Stomach (tissue), 9 donors: ENCODE results near the gene HIF1AN. TPM values are rescaled to one million over a fixed set of nuclear protein-coding genes. Genes with fewer than 3 reads are reported as not detected.

ENCODE experiments used
- DNase-seq, 2 donors: peaks; one replicate each; pipeline versions ENCODE4 v3.0.0 to v3.0.0-alpha.2; 2013 to 2019
- H3K27ac ChIP-seq, 5 donors: fragments of 200-600 bp in 4 of 5; sonication (generic) in 4 of 5; one replicate each; pipeline ENCODE4 v1.5.1; 2013 to 2019; ENCODE audit warnings: mild to moderate bottlenecking in 1 of 5, moderate library complexity in 1 of 5
- H3K27me3 ChIP-seq, 3 donors: fragments of 200-600 bp; sonication (generic); one replicate each; pipeline ENCODE4 v1.5.1; 2017 to 2019; ENCODE audit warnings: mixed run types in 1 of 3
- H3K36me3 ChIP-seq, 4 donors: fragments of 200-600 bp; sonication (generic); 1 replicate in 3 of 4; 2 replicates in 1 of 4; pipeline ENCODE4 v1.5.1; 2016 to 2019
- H3K4me1 ChIP-seq, 4 donors: fragments of 200-600 bp; sonication (generic); one replicate each; pipeline ENCODE4 v1.5.1; 2016 to 2019
- H3K4me3 ChIP-seq, 4 donors: fragments of 200-600 bp; sonication (generic) in 3 of 4; one replicate each; pipeline ENCODE4 v1.5.1; 2016 to 2019; ENCODE audit warnings: mild to moderate bottlenecking in 1 of 4
- H3K9me3 ChIP-seq, 4 donors: fragments of 200-600 bp; sonication (generic); one replicate each; pipeline ENCODE4 v1.5.1; 2016 to 2019
- CTCF ChIP-seq, 7 experiments: fragments of 450-650 bp in 4 of 7; fragments of 200-600 bp in 3 of 7; sonication (generic) in 3 of 7; IDR thresholded peaks; one replicate each; pipeline ENCODE4 v1.5.1; 2016 to 2019; ENCODE audit warnings: antibody characterized with exemption in 7 of 7, control low read depth in 2 of 7, mild to moderate bottlenecking in 1 of 7
- EP300 ChIP-seq: sonication (generic); formaldehyde crosslinking; IDR thresholded peaks from one replicate; pipeline ENCODE4 v1.6.1; 2017; ENCODE audit warnings: antibody characterized with exemption
- POLR2A ChIP-seq, 4 donors: fragments of 450-650 bp; IDR thresholded peaks; one replicate each; pipeline ENCODE4 v1.6.1; 2016; ENCODE audit warnings: antibody characterized with exemption in 4 of 4, control low read depth in 2 of 4, mild to moderate bottlenecking in 1 of 4, moderate library complexity in 1 of 4
- POLR2AphosphoS5 ChIP-seq, 3 donors: sonication (generic); formaldehyde crosslinking; IDR thresholded peaks; one replicate each; pipeline ENCODE4 v1.6.1; 2016; ENCODE audit warnings: antibody characterized with exemption in 3 of 3
- WGBS, 5 donors: extraction: QIAGEN DNeasy Blood & Tissue Kit in 3 of 5; methylation state at CpG; one replicate each; pipeline versions ENCODE4 v1.1.5 to v1.1.7; 2013 to 2018; 5-methylcytosine and 5-hydroxymethylcytosine counted together
- intact Hi-C: fragments of 100-400 bp; cut with DNase I; formaldehyde crosslinking; loops from one replicate; pipeline ENCODE4 v1.15.1; 2023; ENCODE audit warnings: low total_unique reads
- polyA plus RNA-seq, 3 donors: library from polyadenylated mRNA; stranded (reverse); fragments of 200-250 nt; gene quantifications; one replicate each; pipeline ENCODE4 v1.2.3, GENCODE V29; 2013
- total RNA-seq, 5 donors: library from RNA; depleted of rRNA; stranded (reverse); fragments of >200 nt; gene quantifications; one replicate each; pipeline versions ENCODE4 v1.1.0 to v1.2.3, GENCODE V29; 2014 to 2016
- donor health status: healthy with polysubstance abuse.
- donor health status: Bipolar disorder and iron deficiency.
- donor health status: healthy.

HIF1AN gene
- total and polyA plus RNA-seq, 8 donors: 3.2 to 19.6 (median 6.3) TPM

- H3K27ac ChIP-seq: no peak overlapping the region
- no peaks in the 10 kb centered on the region for H3K27me3 ChIP-seq
- H3K36me3 ChIP-seq: peaks cover 9 to 71% (median 56%) of the 10 kb centered on the region in 4 donors
- WGBS, 5 donors: 87 to 93% (median 89%) methylated on average over 3 of the region's 3 CpGs
- no peak for DNase-seq
- peaks cover 0 to 18% (median 0%) of the 10 kb centered on the region in 4 donors for H3K4me1 ChIP-seq
- intact Hi-C loops: no loop called here
- H3K4me3 ChIP-seq: no peak overlapping the region
- H3K9me3 ChIP-seq: no peaks in the 10 kb centered on the region
- TF ChIP-seq POLR2A (IDR thresholded peaks at IDR 0.05) (no peak), EP300 (no peak), POLR2AphosphoS5 (IDR thresholded peaks at IDR 0.05) (no peak), CTCF (IDR thresholded peaks at IDR 0.05) (no peak)
These were observed 18.2 kb downstream of the HIF1AN start for GRCh38 chr10:100553929-100554328.

GRCh38 chr10:100554902-100555301 is 19.2 kb downstream of the HIF1AN start:
- H3K4me3 ChIP-seq: no peak overlapping the region
- peak in 1 of 2 donors; percentile 56 for DNase-seq
- WGBS, 5 donors: 33 to 66% (median 44%) methylated on average over 2 of the region's 2 CpGs
- H3K27ac ChIP-seq: no peak overlapping the region
- peaks cover 9 to 61% (median 48%) of the 10 kb centered on the region in 4 donors for H3K36me3 ChIP-seq
- intact Hi-C loops: no loop called here
- TF ChIP-seq POLR2AphosphoS5 (IDR thresholded peaks at IDR 0.05): no peak
- no peaks in the 10 kb centered on the region for H3K9me3 ChIP-seq
- peaks cover 0 to under 1% (median 0%) of the 10 kb centered on the region in 3 donors for H3K27me3 ChIP-seq
- peaks cover 0 to 18% (median 0%) of the 10 kb centered on the region in 4 donors for H3K4me1 ChIP-seq

DNA sequence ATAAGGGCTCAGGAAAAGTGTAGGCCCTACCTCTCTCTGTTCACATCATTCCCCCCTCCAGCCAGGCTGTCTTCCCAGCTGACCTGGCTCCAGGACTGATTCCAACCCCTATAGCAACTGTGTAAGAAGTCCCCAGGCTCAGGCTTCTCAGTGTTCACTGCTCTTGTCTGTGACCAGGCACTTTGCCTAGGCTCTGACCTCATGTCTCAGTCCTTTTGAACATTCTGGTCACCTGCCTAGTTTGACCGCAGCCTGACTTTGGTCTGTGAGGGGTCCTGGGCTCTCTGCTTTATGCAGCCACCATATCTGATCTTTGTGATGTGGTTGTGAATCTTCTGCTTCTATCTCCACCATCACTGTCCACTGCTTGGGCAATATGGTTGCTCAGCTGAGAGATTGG is 24.5 kb downstream of the HIF1AN start:
- peaks cover 0 to 32% (median 25%) of the 10 kb centered on the region in 4 donors for H3K36me3 ChIP-seq
- H3K27ac ChIP-seq: no peak overlapping the region
- DNase-seq: no peak
- 87 to 100% (median 98%) methylated on average over 1 of the region's 1 CpG for WGBS, 5 donors
- H3K9me3 ChIP-seq: peaks cover 0 to 7% (median 0%) of the 10 kb centered on the region in 4 donors
- peaks cover 13 to 19% (median 15%) of the 10 kb centered on the region in 4 donors for H3K4me1 ChIP-seq
- TF ChIP-seq EP300 (no peak), POLR2AphosphoS5 (IDR thresholded peaks at IDR 0.05) (no peak), CTCF (IDR thresholded peaks at IDR 0.05) (no peak)
- no peak overlapping the region for H3K4me3 ChIP-seq
- H3K27me3 ChIP-seq: peaks cover 4 to 49% (median 23%) of the 10 kb centered on the region in 3 donors
- intact Hi-C loops: no loop called here

GRCh38 chr10:100561005-100561404 is 25.3 kb downstream of the HIF1AN start:
- TF ChIP-seq POLR2AphosphoS5 (IDR thresholded peaks at IDR 0.05): no peak
- no peak for TF ChIP-seq EP300
- no peak for TF ChIP-seq CTCF (IDR thresholded peaks at IDR 0.05)
- no peak for TF ChIP-seq POLR2A (IDR thresholded peaks at IDR 0.05)
- no peak overlapping the region for H3K27ac ChIP-seq
- no peak for DNase-seq
- H3K4me3 ChIP-seq: no peak overlapping the region
- peaks cover 4 to 56% (median 27%) of the 10 kb centered on the region in 3 donors for H3K27me3 ChIP-seq
- intact Hi-C loops: no loop called here
- peaks cover 0 to 25% (median 22%) of the 10 kb centered on the region in 4 donors for H3K36me3 ChIP-seq
- WGBS, 5 donors: 54 to 67% (median 63%) methylated on average over 2 of the region's 2 CpGs
- H3K4me1 ChIP-seq: peaks cover 13 to 16% (median 15%) of the 10 kb centered on the region in 4 donors
- H3K9me3 ChIP-seq: peaks cover 0 to 7% (median 0%) of the 10 kb centered on the region in 4 donors

DNA sequence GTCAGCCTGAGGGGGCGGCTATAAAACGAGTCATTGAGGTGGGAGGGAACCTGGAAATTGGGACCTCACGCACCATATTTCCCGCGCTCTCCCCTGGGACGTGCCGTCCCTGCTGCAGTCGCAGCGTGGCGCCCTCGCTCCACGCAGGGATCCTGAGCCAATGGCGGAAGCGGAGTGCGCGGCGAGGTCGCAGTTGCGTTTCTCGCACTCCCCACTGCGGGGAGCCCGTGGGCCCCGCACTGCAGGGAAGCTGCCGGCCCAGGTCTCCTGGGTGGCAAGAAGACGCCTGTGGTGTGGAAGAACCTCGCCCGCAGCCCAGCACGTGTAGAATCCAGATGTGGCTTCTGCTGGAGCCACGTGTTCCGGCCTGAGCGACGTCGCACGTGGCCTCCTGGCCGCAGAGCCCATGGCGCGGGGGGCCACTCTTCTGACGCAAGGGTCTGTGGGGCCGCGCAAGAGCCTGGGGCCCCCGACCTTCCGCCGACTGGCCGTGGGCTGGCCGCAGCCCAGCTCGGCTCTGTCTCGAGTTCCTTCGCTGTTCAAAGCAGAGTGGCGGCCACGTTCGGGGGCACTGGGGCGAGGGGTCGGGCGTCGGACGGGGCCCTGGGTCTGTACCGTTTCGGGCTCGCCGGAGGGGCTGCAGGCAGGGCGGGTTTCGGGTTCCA is 26.4 kb downstream of the HIF1AN start:
- no peak for TF ChIP-seq POLR2A (IDR thresholded peaks at IDR 0.05)
- no peak for TF ChIP-seq EP300
- peak in 5 of 7 experiments; percentile 58 to 97 (median 69) for TF ChIP-seq CTCF (IDR thresholded peaks at IDR 0.05)
- TF ChIP-seq POLR2AphosphoS5 (IDR thresholded peaks at IDR 0.05): peak in 1 of 3 donors; percentile 80
- Histone ChIP-seq H3K27ac (no peak overlapping the region), H3K9me3 (peaks cover 0 to 7% (median 0%) of the 10 kb centered on the region in 4 donors), H3K4me1 (peaks cover 13 to 16% (median 15%) of the 10 kb centered on the region in 4 donors), H3K27me3 (peaks cover 4 to 68% (median 39%) of the 10 kb centered on the region in 3 donors), H3K4me3 (peak overlapping the region in 2 of 4 donors; percentile 5 to 36), H3K36me3 (peaks cover 0 to 14% (median 14%) of the 10 kb centered on the region in 4 donors)
- 9 to 20% (median 10%) methylated on average over 30 to 62 of the region's 62 CpGs for WGBS, 5 donors
- DNase-seq: peak; percentile 74 to 92
- intact Hi-C loops: no loop called here
